IPS-18c (cell line): ENCODE measurements around the gene DUSP22.

Experiments
- H3K4me3 ChIP-seq: 2 replicates; pipeline ENCODE4 v1.7.0; 2013; ENCODE audit warnings: low read depth, mild to moderate bottlenecking, low read length, moderate library complexity; ENCODE audit not compliant: insufficient read depth
- H3K9me3 ChIP-seq: one replicate; pipeline ENCODE4 v1.6.1; 2013; ENCODE audit warnings: mild to moderate bottlenecking, low read length, moderate library complexity; ENCODE audit not compliant: control insufficient read depth, insufficient read depth

DUSP22 gene

DNA sequence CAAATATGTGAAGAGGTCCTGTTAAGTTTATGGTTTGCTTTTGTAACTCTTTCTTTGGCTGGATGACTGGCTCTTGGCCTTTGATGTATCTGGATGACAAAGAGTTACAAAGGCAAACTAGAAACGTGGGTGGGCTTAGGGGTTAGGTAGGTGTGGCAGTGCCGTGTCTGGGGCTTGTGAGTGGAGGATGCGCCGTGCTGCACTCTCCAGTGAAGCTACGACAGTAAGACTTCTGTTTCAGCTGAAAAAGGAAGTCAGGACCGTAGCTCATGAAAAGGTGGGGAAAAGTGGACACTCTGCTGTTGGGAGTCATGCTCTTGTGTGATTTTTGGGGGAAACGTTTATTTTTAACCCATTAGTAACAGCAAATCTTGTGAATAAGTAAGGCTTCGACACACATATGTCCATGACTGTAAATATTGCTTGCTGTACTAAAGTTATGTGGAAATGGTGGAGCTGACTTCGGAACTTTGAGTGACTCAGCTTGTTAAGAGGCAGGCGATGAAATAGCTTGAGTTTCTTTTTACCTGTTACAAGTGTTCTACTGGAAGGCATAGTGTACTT lies 45.6 kb downstream of the DUSP22 start:
- Histone ChIP-seq H3K4me3 (no peak overlapping the region), H3K9me3 (no peaks in the 10 kb centered on the region)

DNA sequence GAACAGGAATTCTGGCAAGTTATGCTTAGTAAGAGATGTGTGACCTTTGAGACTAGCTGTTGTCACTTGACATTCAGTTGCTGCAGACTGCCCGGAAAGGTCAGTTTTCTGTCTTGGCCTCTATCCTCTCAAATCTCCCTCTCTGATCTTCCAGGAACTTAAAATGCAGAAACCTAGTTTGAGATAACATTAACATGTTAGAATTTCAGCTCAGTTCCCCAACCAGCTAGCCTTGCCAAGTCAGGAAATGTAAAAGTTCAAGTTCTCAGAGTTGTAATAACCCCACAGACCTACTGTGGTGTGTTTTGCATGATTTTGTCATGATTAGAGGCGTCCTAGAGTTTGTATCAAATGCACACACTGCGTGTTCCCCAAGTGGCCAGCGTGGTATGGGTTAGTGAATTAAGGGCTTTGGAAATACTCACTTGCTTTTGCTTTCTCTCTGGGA lies 46.6 kb downstream of the DUSP22 start:
- Histone ChIP-seq H3K4me3 (no peak overlapping the region), H3K9me3 (no peaks in the 10 kb centered on the region)

DNA sequence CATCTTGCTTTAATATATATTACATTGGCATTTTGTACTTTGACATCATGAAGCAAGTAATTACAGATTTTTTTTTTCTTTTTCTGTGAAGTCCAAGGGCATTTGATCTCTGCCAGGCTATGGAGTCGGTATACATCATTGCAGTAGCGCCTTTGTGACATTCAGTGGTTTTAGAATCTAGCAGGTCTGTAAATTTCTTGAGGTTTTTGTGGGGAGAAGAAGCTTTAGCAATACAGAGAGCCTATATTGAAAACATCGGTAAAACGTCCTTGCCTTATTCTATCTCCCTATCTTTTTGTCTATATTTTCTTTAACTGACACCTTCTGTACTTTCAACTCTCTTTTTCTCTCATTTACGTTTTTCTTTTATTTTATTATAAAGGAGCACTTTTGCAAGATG lies 47.2 kb downstream of the DUSP22 start:
- no peak overlapping the region for H3K4me3 ChIP-seq
- H3K9me3 ChIP-seq = no peaks in the 10 kb centered on the region

DNA sequence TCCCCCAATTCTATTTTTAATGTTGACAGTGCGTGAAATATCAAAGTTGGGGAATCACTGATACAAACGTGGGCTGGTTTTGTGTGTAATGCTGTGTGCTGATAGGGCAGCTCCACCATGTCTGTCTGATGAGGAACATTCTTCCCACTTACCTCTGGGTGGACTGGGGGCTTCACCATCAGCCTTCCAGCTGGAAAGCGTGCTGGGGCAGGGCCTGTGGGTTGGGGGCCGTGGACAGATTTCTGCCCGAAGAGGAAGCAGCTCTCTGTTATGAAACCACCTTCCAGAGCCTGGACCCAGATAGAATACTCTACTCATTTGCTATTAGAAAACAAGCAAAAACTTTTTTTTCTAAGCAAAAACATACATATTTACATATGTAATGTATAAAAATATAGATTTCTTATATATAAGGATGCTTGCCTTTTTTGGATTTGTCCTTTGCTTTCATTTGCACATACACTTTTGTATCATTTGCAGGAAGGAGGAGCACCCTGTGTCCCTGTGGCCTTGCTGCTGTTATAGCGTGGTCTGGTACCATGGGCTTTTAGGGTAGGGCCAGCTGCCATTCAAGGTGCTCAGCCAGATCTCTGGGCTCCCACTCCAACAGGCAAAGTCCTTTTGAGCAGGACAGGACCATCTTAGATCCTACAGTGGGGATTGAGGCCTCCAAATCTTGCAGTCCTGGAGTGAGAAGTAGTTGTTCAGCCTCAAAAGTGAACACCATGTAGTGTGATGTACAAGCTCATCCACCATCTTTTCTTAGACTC lies 48.1 kb downstream of the DUSP22 start:
- Histone ChIP-seq H3K4me3 (no peak overlapping the region), H3K9me3 (no peaks in the 10 kb centered on the region)

DNA sequence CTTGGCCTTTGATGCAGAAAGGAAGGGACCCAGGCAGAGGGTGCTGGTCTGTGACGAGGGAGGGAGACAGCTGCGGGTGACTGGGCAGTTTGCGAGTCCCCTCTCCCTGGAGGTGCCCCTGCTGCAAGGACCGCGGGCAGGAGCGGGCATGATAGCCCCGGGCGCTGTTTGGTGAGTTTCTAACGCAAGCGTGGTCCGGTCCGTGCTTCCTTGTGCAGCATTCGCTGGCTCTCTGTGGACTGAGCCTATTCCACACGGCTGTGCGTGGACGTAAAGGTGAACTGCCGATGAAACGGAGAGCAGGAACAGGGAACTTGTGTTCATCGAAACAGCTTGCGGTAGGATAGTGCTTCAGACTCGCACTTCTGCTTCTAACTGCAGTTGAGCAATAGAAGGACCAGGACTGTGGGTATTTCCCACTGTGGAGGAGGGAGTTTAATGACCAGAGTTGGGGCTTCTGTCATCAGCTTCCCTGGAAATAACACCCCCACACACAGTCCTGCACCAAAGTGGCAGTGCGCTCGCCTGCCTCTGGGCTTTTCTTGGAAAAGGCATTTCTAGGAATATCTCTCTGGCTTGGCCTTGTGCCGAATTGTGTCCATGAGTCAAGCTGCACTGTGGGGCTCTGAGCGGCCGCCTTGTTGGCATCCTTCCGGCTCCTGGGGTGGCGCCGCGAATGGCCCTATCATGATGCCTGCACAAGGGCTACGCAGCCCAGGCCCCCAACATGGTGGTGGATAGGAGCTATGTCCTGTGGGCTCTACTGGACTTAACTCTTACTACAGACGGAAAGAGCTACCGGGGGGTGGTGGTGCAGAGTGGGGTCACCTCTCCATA lies 48.9 kb downstream of the DUSP22 start:
- H3K9me3 ChIP-seq = no peaks in the 10 kb centered on the region
- H3K4me3 ChIP-seq = no peak overlapping the region

DNA sequence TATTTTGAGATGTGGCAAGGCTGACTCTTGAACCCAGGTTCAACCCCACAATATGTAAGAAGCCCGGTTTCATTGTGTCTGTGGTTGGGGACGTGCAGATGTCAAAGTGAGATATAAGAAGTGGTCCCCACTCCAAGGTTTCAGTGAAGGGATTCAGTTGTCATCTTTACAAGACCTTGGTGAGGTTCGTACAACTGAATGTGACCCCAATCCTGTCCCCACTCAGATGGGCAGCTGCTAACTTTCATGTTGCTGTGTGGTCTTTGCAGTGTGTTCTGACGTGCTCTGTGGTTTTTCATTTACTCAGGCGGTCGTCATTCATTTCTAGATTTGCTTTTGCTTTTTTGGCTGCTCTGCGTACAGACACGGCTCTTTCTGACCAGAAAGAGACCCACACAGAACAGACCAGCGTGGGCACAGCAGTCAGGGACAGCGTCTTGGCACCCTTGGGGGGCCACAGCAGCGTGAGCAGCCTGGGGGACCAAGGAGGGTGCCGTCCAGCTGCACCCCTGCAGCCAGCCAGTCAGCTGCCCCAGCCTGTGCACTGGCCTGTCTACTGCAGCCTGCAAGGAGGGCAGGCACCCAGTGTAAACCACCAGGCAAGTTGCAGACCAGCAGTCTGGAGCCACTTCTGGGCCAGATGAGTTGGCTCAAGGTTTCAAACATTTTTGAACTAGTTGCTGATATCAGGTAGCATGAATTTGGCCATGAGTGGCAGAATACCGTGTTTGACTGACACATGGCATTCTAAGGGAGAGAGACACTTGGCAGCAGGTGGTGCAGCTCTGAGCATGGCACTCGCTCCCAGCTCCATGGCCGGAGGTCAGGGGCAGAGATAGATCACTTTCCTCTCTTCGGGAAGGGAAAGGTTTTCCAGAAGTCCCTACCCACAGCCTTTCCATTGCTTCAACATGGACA lies 49.9 kb downstream of the DUSP22 start:
- Histone ChIP-seq H3K9me3 (no peaks in the 10 kb centered on the region), H3K4me3 (no peak overlapping the region)

DNA sequence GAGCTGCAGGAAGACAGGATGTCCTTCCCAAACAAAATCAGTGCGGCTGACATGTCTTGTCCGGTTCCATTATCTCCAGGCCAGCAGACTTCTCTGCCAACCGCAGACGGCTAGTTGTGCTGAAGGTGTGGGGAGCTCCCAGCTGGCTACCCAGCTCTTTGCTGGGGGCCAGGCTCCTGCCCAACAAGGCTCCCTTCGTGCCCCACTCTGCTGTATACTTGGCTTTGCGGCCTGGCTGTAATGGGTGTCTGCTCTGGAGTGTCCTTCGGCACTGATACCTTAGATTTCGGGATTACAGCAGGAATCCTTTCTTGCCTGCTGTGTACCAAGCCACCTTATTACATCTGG lies 50.5 kb downstream of the DUSP22 start:
- no peaks in the 10 kb centered on the region for H3K9me3 ChIP-seq
- H3K4me3 ChIP-seq = no peak overlapping the region

DNA sequence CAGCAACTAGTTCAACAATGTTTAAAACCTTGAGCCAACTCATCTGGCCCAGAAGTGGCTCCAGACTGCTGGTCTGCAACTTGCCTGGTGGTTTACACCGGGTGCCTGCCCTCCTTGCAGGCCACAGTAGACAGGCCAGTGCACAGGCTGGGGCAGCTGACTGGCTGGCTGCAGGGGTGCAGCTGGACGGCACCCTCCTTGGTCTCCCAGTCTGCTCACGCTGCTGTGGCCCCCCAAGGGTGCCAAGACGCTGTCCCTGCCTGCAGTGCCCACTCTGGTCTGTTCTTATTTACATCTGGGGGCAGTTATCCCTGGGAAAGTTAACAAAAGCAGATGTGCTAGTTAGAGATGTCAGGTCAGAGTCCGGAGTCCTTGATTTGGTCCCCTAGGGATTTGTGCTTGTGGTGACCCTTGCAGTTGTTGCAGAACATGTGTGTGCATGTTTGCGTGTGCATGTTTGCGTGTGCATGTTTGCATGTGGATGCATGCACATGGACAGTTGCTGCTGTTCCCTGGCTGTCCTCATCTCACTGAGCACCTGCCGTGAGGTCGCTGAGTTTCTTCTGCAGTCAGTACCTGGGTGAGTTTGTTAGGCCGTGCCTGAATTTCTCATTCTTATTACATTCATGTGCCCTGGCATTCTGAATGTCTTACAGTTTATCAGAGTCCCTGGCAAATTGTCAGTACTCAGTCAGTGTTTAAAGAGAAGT lies 51.1 kb downstream of the DUSP22 start:
- no peaks in the 10 kb centered on the region for H3K9me3 ChIP-seq
- no peak overlapping the region for H3K4me3 ChIP-seq

DNA sequence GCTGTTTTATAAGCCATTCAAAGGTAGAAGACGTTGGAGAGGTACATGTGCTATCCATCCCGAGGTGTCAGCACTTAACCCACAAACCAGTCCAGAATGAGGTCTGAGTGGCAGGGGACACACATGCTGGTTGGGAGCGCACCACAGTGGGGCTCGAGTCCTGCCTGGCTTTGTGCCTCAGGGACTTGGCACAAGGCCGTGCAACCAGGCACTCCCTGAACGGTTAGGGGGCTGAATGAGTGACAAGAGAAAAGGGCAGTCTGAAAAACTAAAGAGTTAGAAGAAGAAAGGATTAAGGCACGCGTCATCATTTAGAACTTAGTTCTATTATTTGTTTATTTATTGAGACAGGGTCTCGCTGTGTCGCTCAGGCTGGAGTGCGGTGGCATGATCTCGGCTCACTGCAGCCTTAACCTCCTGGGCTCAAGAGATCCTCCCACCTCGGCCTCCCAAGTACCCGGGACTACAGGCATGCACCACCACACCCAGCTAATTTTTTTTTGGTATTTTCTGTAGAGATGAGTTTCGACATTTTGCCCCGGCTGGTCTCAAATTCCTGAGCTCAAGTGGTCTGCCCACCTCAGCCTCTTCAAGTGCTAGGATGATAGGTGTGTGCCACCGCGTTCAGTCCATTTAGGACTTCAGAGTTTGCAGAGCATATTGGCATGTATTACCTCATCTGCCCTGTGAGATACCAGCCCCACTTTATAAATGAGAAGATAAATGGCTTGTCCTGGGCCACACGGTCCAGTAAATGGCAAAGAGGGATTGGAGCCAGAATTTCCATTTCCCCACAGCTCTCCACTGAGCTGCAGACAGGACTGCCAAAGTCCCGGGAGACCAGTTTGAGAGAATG lies 51.9 kb downstream of the DUSP22 start:
- Histone ChIP-seq H3K9me3 (no peaks in the 10 kb centered on the region), H3K4me3 (no peak overlapping the region)

DNA sequence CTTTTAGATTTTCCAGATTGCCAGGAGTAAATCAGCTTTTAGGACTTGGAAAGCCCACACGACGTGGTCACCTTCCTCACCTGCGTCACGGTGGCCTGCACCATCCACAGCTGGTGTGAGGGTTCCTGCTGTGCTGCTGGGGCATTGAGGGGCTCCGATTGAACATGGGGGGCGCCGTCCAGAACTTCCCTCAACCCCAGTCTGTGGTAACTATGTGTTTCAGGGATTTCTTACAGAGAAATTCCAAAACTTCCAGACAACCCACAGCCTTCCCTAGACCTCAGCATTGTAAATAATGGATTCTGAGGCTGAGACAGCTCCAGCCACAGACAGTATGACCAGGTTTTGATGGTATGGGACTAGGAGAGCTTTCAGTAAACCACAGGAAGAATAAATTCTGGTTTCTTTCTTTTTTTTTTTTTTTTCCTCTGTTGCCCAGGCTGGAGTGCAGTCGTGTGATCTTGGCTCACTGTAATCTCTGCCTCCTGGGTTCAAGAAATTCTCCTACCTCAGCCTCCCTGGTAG lies 52.6 kb downstream of the DUSP22 start:
- Histone ChIP-seq H3K9me3 (no peaks in the 10 kb centered on the region), H3K4me3 (no peak overlapping the region)

DNA sequence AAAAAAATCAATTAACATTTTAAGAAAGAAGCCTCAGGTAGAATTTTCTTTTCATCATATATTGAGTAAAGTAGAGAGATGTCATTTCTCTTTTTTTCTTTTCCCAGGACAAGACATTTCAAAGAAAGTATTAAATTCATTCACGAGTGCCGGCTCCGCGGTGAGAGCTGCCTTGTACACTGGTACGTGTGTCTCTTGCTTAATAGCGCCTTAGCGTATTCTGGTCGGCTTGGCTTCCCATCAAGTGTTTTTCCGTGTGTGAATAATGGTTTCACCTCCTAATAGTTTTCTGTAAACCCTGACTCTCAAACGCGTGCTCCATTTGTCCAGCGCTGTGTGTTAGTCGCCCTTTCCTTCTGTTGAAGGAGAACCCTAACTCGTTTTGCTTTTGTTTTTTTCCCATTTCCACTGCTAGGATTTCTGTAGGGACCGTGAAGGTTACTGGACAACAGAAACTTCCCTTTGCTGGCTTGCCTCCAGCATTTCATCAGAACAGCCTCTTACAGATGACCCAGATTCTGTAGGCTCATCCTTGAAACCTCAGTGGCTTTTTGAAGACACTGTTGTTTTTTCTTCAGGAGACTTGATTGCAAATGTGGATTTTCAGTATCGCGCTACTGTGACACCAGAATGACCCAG lies 53.6 kb downstream of the DUSP22 start:
- Histone ChIP-seq H3K4me3 (no peak overlapping the region), H3K9me3 (no peaks in the 10 kb centered on the region)

DNA sequence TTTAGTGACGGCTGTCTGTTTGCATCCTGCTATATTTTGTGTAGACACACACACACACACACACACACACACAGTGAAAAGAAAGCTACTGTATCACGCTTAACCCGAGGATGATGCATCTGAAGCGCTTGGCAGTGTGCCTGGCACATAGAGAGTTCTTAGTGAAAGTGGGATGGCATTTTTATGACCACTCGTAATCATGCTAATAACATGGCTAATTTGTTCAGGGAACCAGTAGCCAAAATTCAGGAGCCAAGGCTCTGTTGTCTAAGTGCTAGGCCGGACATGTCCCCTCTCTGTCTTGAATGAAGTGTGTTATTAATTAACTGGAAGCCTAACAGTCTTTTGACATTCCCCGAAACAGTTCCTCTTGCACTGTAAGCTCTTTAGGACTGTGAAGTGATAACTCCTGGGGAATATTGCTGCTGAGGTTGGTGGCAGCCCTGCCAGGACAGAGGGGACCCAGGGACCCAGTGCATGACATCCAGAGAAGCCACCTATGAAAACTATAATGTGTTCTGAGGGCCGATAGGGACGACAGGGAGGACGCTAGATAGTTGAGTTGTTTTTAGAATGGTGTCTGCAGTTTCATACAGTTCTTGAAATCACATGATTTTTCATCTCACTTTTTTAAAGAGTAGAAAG lies 54.2 kb downstream of the DUSP22 start:
- no peak overlapping the region for H3K4me3 ChIP-seq
- no peaks in the 10 kb centered on the region for H3K9me3 ChIP-seq

DNA sequence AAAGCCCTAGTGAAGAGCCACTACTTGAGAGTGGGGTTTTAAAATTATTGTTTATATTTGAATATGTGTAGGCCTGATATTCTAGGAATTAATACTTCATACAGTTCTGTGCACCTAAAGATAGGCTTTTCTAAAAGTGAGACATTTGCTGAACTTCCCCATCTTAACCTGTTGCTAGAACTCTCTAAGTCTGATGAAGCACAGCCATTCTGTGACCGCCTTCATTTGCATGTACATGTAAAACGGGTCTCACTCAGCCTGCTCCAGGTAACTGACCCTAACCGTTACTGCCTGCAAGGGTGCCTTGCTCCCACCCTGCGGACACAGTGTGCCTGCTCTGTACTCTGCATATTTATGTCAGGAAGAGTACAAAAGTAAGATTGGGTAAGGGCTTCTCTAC lies 54.9 kb downstream of the DUSP22 start:
- Histone ChIP-seq H3K9me3 (no peaks in the 10 kb centered on the region), H3K4me3 (no peak overlapping the region)

DNA sequence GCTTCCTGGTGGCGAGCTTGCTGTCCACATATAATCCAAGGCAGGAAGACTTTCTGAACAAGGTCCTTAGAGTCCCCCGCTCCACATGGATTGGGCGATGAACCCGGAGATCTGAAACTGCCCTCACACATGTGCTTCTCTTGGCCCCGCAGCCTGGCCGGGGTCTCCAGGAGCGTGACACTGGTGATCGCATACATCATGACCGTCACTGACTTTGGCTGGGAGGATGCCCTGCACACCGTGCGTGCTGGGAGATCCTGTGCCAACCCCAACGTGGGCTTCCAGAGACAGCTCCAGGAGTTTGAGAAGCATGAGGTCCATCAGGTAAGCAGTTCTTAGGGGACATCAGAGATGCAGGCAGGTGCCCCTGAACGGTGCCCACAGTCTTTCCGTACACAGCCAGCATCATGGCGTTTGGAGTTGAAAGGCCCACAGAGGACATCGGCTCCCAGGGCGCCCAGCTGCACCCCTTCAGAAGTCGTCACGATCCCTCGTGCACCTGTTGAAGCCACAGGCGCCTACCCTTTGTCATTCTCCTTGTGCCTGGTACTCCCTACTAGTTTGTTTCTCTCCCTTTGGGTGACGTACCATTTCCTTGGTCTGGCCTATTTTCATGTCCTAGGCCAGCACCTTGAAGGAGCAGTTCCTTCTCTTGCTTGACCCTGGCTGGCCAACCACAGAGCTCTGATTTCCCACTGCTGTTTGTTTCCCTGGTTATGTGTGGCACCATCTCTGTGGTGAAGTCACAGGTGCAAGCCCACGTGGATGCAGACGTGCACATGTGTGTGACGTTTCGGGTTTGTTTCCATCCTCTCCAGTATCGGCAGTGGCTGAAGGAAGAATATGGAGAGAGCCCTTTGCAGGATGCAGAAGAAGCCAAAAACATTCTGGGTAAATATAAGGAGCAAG lies 55.9 kb downstream of the DUSP22 start:
- Histone ChIP-seq H3K9me3 (no peaks in the 10 kb centered on the region), H3K4me3 (no peak overlapping the region)
